ENCODE results near the gene DDX3X. TPM values are rescaled to one million over a fixed set of nuclear protein-coding genes. Genes with fewer than 3 reads are reported as not detected.
"Not testable (repeated sequence)": the region's sequence is repeated elsewhere in the genome, so short reads cannot be mapped to it uniquely, and the experiment has no call there.

Gene DDX3X
- total RNA-seq, 4 donors from 2014 or later: 208 to 295 (median 278) TPM

DNA sequence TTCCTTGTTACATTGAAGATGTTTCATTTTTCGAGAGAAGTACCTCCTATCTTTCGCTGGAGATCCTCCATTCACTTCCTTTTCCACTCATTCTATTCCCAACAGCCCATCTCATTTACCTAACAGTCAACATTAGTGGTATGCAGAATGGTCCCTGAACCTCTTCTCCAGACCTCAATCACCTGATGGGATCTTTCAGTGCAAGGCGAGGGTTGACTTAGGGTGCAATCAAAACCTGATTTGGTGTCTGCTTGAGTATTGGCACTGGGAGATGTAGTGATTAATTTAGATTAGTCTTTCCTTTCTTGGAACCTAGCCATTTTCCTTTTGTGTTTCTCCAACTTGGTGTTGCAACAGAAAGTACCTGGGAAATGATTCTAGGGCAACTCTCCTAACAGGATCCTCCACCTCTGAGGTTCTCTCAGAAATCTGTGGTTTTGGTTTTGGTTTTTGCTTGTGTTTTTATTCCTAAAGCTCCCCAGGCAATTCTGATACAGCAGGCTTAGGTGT is 18.4 kb downstream of the DDX3X start:
- Histone ChIP-seq H3K27ac (no peak overlapping the region), H3K36me3 (peaks cover 26 to 27% of the 10 kb centered on the region in 2 donors), H3K4me1 (no peaks in the 10 kb centered on the region), H3K27me3 (no peaks in the 10 kb centered on the region), H3K9me3 (no peaks in the 10 kb centered on the region), H3K4me3 (replicated peaks in 1 of 3) (no peak overlapping the region)
- intact Hi-C loops (cut with DNase I): no loop called here
- no peak for TF ChIP-seq POLR2A (IDR thresholded peaks at IDR 0.05)
- TF ChIP-seq, protein P1, sequence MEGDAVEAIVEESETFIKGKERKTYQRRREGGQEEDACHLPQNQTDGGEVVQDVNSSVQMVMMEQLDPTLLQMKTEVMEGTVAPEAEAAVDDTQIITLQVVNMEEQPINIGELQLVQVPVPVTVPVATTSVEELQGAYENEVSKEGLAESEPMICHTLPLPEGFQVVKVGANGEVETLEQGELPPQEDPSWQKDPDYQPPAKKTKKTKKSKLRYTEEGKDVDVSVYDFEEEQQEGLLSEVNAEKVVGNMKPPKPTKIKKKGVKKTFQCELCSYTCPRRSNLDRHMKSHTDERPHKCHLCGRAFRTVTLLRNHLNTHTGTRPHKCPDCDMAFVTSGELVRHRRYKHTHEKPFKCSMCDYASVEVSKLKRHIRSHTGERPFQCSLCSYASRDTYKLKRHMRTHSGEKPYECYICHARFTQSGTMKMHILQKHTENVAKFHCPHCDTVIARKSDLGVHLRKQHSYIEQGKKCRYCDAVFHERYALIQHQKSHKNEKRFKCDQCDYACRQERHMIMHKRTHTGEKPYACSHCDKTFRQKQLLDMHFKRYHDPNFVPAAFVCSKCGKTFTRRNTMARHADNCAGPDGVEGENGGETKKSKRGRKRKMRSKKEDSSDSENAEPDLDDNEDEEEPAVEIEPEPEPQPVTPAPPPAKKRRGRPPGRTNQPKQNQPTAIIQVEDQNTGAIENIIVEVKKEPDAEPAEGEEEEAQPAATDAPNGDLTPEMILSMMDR (IDR thresholded peaks at IDR 0.05): no peak
- no peak for DNase-seq
- 69 to 76% methylated on average over 3 of the region's 3 CpGs for WGBS, 2 donors

DNA sequence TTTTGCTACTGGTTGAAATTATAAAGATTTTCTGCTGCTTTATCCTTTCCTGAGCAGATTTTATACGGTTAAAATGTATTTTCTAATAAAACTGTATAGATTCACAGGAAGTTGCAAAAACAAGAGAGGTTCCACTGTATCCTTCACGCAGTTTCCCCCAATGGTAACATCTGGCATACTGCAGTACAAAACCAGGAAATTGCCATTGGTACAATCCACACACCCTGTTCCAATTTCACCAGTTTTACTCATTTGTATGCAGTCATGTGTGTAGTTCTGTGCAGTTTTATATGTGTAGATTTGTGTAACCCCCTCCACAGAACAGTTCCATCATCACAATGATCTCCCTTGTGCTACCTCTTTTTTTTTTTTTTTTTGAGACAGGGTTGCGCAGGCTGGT is 20.0 kb downstream of the DDX3X start:
- intact Hi-C loops (cut with DNase I): no loop called here
- no peak for DNase-seq
- peaks cover 11% of the 10 kb centered on the region in 2 donors for H3K36me3 ChIP-seq
- H3K9me3 ChIP-seq: no peaks in the 10 kb centered on the region
- H3K4me3 ChIP-seq (replicated peaks in 1 of 3): no peak overlapping the region
- TF ChIP-seq, protein P1 (IDR thresholded peaks at IDR 0.05): no peak
- TF ChIP-seq POLR2A (IDR thresholded peaks at IDR 0.05): no peak
- no peak overlapping the region for H3K27ac ChIP-seq
- H3K27me3 ChIP-seq: no peaks in the 10 kb centered on the region
- 79% methylated on average over 3 of the region's 3 CpGs for WGBS, 2 donors
- H3K4me1 ChIP-seq: no peaks in the 10 kb centered on the region

DNA sequence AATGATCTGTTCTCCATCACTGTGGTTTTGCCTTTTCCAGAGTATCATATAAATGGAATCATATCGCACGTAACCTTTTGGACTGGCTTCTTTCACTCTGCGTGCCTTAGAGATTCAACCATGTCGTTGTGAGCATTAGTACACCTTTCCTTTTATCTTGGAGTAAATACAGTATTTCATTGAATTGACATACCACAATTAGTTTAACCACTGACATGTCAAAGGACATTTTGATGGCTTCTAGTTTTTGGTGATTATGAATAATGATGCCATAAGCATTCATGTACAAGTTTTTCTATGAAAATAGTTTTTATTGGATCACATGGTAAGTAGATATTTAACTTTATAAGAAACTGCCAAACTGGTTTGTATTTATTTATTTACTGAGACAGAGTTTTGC is 35.2 kb downstream of the DDX3X start:
- intact Hi-C loops (cut with DNase I): no loop called here
- no peak overlapping the region for H3K27ac ChIP-seq
- H3K9me3 ChIP-seq: no peaks in the 10 kb centered on the region
- 93 to 98% methylated on average over 4 of the region's 4 CpGs for WGBS, 2 donors
- H3K4me3 ChIP-seq (replicated peaks in 1 of 3): no peak overlapping the region
- H3K4me1 ChIP-seq: no peaks in the 10 kb centered on the region
- H3K27me3 ChIP-seq: no peaks in the 10 kb centered on the region
- no peaks in the 10 kb centered on the region for H3K36me3 ChIP-seq
- TF ChIP-seq, protein P1 (IDR thresholded peaks at IDR 0.05): no peak
- no peak for TF ChIP-seq POLR2A (IDR thresholded peaks at IDR 0.05)
- DNase-seq: no peak

DNA sequence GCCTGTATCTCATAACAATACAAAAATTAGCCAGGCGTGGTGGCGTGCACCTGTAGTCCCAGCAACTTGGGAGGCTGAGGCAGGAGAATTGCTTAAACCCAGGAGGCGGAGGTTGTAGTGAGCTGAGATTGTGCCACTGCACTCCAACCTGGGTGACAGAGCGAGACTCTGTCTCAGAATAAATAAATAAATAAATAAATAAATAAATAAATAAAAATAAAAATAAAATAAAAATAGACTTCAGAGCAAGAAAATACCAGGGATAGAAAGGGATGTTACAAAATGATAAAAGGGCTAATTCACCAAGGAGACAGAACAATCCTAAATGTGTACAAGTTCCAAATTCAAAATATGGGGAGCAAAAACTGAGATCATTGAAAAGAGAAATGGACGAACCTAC is 37.6 kb downstream of the DDX3X start:
- intact Hi-C loops (cut with DNase I); H3K4me3 ChIP-seq (replicated peaks in 1 of 3); DNase-seq; H3K27me3 ChIP-seq; H3K4me1 ChIP-seq; H3K9me3 ChIP-seq; H3K36me3 ChIP-seq; H3K27ac ChIP-seq: not testable (repeated sequence)
- WGBS, 2 donors: 97 to 100% methylated on average over 5 of the region's 5 CpGs

DNA sequence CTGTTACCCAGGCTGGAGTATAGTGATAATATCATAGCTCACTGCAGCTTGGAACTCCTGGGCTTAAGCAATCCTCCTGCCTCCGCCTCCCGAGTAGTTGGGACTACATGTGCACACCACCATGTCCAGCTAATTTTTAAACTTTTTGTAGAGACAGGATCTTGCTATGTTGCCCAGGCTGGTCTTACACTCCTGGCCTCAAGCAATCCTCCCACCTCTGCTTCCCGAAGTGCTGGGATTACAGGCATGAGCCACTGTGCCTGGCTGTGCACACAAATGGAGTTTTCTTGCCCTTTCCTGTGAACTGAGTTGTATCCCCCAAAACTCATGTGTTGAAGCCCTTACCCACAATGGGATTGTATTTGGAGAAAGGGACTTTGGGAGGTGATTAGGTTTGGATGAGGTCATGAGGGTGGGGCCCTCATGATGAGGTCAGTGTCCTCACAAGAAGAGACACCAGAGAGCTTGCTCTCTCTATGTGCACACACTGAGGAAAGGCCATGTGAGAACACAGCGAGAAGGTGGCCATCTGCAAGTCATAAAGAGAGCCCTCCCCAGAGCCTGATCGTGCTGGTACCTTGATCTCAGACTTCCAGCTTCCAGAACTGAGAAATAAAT is 40.1 kb downstream of the DDX3X start:
- Histone ChIP-seq H3K27me3 (no peaks in the 10 kb centered on the region), H3K36me3 (no peaks in the 10 kb centered on the region), H3K27ac (no peak overlapping the region), H3K4me1 (no peaks in the 10 kb centered on the region), H3K4me3 (replicated peaks in 1 of 3) (no peak overlapping the region), H3K9me3 (no peaks in the 10 kb centered on the region)
- no peak for DNase-seq
- TF ChIP-seq, protein P1 (IDR thresholded peaks at IDR 0.05): no peak
- no peak for TF ChIP-seq POLR2A (IDR thresholded peaks at IDR 0.05)
- WGBS, 2 donors: 96 to 98% methylated on average over 4 to 5 of the region's 5 CpGs
- intact Hi-C loops (cut with DNase I): no loop called here
